ENCODE data around the gene EEF2K.

DNA sequence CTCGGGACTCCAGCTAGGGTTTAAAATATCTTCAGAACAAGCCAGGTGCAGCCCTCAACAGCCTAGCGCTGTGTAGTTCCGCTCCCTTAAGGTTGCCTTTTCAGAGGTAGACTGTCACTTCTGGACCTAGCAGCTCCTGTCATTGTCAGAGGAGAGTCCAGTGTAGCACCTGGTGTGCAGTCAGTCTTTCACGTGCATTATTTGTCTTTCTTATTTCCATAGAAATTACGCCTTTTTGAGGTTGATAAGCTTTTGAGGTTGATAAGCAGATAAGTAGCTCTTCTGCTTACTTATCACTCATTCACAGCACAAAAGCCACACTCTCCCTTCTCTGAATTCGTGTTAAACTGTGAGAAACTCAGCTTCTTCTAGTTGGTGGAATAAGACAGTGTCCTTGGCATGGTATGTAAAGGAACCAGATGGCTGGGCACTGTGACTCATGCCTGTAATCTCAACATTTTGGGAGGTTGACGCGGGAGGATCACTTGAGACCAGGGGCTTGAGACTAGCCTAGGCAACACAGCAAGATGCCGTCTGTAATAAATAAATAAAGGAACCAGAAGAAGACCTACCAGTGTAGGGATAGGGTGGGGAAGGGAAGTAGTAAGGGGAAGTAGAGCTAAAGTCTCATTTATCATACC is 10.2 kb downstream of the EEF2K start:
- no peak for TF ChIP-seq GATA3 (IDR thresholded peaks at IDR 0.05; ENCODE audit: low read depth, low read length)
- no peak for TF ChIP-seq GATA2 (IDR thresholded peaks at IDR 0.05; ENCODE audit: low read depth, low read length)
